ENCODE measurements around the gene MTHFD2L.
"Not testable (repeated sequence)": the region's sequence is repeated elsewhere in the genome, so short reads cannot be mapped to it uniquely, and the experiment has no call there.

MTHFD2L gene

GRCh38 chr4:74314329-74314728 is 156.4 kb downstream of the MTHFD2L start:
- no peak for DNase-seq

GRCh38 chr4:74314944-74315343 is 157.0 kb downstream of the MTHFD2L start:
- DNase-seq, result no peak

- DNase-seq, result no peak
Observed at GRCh38 chr4:74315376-74315775, 157.5 kb downstream of the MTHFD2L start.

GRCh38 chr4:74316397-74316796 is 158.5 kb downstream of the MTHFD2L start:
- DNase-seq, result no peak

- DNase-seq, result no peak
Observed at GRCh38 chr4:74317616-74318246, 159.8 kb downstream of the MTHFD2L start.

- DNase-seq, result no peak
Observed at GRCh38 chr4:74318276-74318675, 160.4 kb downstream of the MTHFD2L start.

GRCh38 chr4:74319470-74319869 is 161.6 kb downstream of the MTHFD2L start:
- no peak for DNase-seq

- peak; percentile 82 for DNase-seq
Observed at GRCh38 chr4:74320559-74321118, 162.7 kb downstream of the MTHFD2L start.

GRCh38 chr4:74322301-74322700 is 164.4 kb downstream of the MTHFD2L start:
- no peak for DNase-seq

- DNase-seq, result no peak
Observed at GRCh38 chr4:74323663-74324062, 165.7 kb downstream of the MTHFD2L start.

GRCh38 chr4:74324262-74324661 is 166.3 kb downstream of the MTHFD2L start:
- no peak for DNase-seq

GRCh38 chr4:74325886-74326285 is 168.0 kb downstream of the MTHFD2L start:
- no peak for DNase-seq

GRCh38 chr4:74327762-74328161 is 169.8 kb downstream of the MTHFD2L start:
- no peak for DNase-seq

- DNase-seq, result no peak
Observed at GRCh38 chr4:74328501-74328900, 170.6 kb downstream of the MTHFD2L start.

- DNase-seq, result no peak
Observed at GRCh38 chr4:74329307-74329706, 171.4 kb downstream of the MTHFD2L start.

- DNase-seq, result no peak
Observed at GRCh38 chr4:74330295-74330750, 172.4 kb downstream of the MTHFD2L start.

- no peak for DNase-seq
Observed at GRCh38 chr4:74331252-74331651, 173.3 kb downstream of the MTHFD2L start.

- DNase-seq, result no peak
Observed at GRCh38 chr4:74331944-74332343, 174.0 kb downstream of the MTHFD2L start.

- DNase-seq, result no peak
Observed at GRCh38 chr4:74334636-74335035, 176.7 kb downstream of the MTHFD2L start.

GRCh38 chr4:74335341-74336021 is 177.6 kb downstream of the MTHFD2L start:
- DNase-seq, result no peak

GRCh38 chr4:74338792-74339333 is 180.9 kb downstream of the MTHFD2L start:
- no peak for DNase-seq

- no peak for DNase-seq
Observed at GRCh38 chr4:74339501-74339900, 181.6 kb downstream of the MTHFD2L start.

- DNase-seq, result not testable (repeated sequence)
Observed at GRCh38 chr4:74340421-74340820, 182.5 kb downstream of the MTHFD2L start.

GRCh38 chr4:74344031-74344430 is 186.1 kb downstream of the MTHFD2L start:
- no peak for DNase-seq
